ENCODE results near the gene PNPO. TPM values are rescaled to one million over a fixed set of nuclear protein-coding genes. Genes with fewer than 3 reads are reported as not detected.
A peak's percentile ranks its signal among the peaks of the same experiment; 100 is the strongest.

Gene PNPO
- total and polyA plus RNA-seq, 2 of the 4 experiments (the other 2 are of a cell fraction) = 13.9 to 34.1 TPM

- Histone ChIP-seq H3K56ac (ENCODE audit: extremely low read depth, insufficient read depth, low read length) (no peak overlapping the region), H2BK20ac (ENCODE audit: low read depth, low read length) (no peak overlapping the region), H3K18ac (ENCODE audit: low read depth, low read length) (no peak overlapping the region), H4K5ac (ENCODE audit: low read depth, low read length) (no peak overlapping the region), H3K14ac (replicated peaks; ENCODE audit: low read depth, low read length) (peak overlapping the region; percentile 8; the same call in 1 of the 2 replicates), H3K27ac (ENCODE audit: insufficient read depth, low read length) (no peak overlapping the region), H3K4me2 (ENCODE audit: low read depth, low read length) (0 out of 2 replicates have a peak overlapping the region, but pooled peaks have one; percentile 4), H3K27me3 (ENCODE audit: control insufficient read depth, insufficient read depth, low read length) (no peaks in the 10 kb centered on the region), H3K79me1 (ENCODE audit: low read depth in 1 of 2, low read length in 2 of 2) (peaks cover 3 to 21% of the 10 kb centered on the region in 2 experiments; a peak in 1 of 4 replicates), H2AFZ (replicated peaks; ENCODE audit: low read length, poor library complexity) (peak overlapping the region; percentile 64), H2BK5ac (ENCODE audit: low read depth, low read length, poor library complexity, severe bottlenecking) (peak overlapping the region; percentile 25), H2BK15ac (ENCODE audit: low read depth, low read length) (no peak overlapping the region), H2AK9ac (replicated peaks; ENCODE audit: low read depth, low read length, poor library complexity) (peak overlapping the region; percentile 6), H3K4ac (ENCODE audit: low read depth, low read length) (peak overlapping the region; percentile 2; the same call in 1 of the 2 replicates), H3K9me3 (ENCODE audit: control insufficient read depth, insufficient read depth, low read length) (no peaks in the 10 kb centered on the region), H4K20me1 (ENCODE audit: insufficient read depth, low read length) (no peaks in the 10 kb centered on the region), H2BK120ac (ENCODE audit: low read depth, low read length) (0 out of 2 replicates have a peak overlapping the region, but pooled peaks have one; percentile 8), H3K9ac (ENCODE audit: low read depth, low read length) (no peak overlapping the region), H2AK5ac (ENCODE audit: low read depth, low read length) (peak overlapping the region; percentile 56; the same call in 1 of the 2 replicates), H4K8ac (ENCODE audit: low read depth in 2 of 2, low read length in 2 of 2) (peak overlapping the region in 1 of 2 experiments; percentile 71; a peak in 1 of 4 replicates), H3K4me1 (ENCODE audit: control insufficient read depth, insufficient read depth, low read length) (peaks cover 4% of the 10 kb centered on the region; the same call in 1 of the 2 replicates), H3K36me3 (ENCODE audit: control insufficient read depth, insufficient read depth, low read length) (no peaks in the 10 kb centered on the region), H3K4me3 (ENCODE audit: insufficient read depth, low read depth, low read length) (no peak overlapping the region), H4K91ac (ENCODE audit: insufficient read depth, low read depth, low read length) (peak overlapping the region; percentile 62), H3K9me1 (ENCODE audit: insufficient read depth, low read length) (peaks cover 21% of the 10 kb centered on the region), H3K23ac (ENCODE audit: low read depth, low read length) (0 out of 2 replicates have a peak overlapping the region, but pooled peaks have one; percentile 20)
- POLR2A ChIA-PET (ENCODE audit: unreplicated experiment) = no interaction called here
- ATAC-seq (ENCODE audit: low read depth) (peak; percentile 89), DNase-seq (peak; percentile 85)
- BruUV-seq (replicated peaks) = no TSS peak
- WGBS, 2 experiments (ENCODE audit: extremely low coverage in 2 of 2, insufficient read length in 1 of 2) = no CpG with 5 or more reads among the region's 5 CpGs
- no peak for TF ChIP-seq MAFK (IDR thresholded peaks at IDR 0.05; ENCODE audit: low read depth, low read length)
- no peak for TF ChIP-seq BHLHE40 (IDR thresholded peaks at IDR 0.05; ENCODE audit: low read depth, low read length)
- no peak for TF ChIP-seq POLR2A (IDR thresholded peaks at IDR 0.05; ENCODE audit: low read depth, low read length)
- no peak for TF ChIP-seq CEBPB (IDR thresholded peaks at IDR 0.05; ENCODE audit: low read depth, low read length)
- no peak for TF ChIP-seq MAZ (IDR thresholded peaks at IDR 0.05; ENCODE audit: borderline replicate concordance, low read depth, low read length)
- TF ChIP-seq RFX5 (IDR thresholded peaks at IDR 0.05; ENCODE audit: low read depth, low read length) = no peak
- TF ChIP-seq, protein P1, sequence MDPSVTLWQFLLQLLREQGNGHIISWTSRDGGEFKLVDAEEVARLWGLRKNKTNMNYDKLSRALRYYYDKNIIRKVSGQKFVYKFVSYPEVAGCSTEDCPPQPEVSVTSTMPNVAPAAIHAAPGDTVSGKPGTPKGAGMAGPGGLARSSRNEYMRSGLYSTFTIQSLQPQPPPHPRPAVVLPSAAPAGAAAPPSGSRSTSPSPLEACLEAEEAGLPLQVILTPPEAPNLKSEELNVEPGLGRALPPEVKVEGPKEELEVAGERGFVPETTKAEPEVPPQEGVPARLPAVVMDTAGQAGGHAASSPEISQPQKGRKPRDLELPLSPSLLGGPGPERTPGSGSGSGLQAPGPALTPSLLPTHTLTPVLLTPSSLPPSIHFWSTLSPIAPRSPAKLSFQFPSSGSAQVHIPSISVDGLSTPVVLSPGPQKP (IDR thresholded peaks at IDR 0.05; ENCODE audit: borderline replicate concordance, low read depth, low read length) = no peak
- no peak for TF ChIP-seq SMC3 (IDR thresholded peaks at IDR 0.05; ENCODE audit: low read depth, low read length)
- no peak for TF ChIP-seq RAD21 (IDR thresholded peaks at IDR 0.05; ENCODE audit: low read length)
- no peak for TF ChIP-seq NFE2L2 (IDR thresholded peaks at IDR 0.05; ENCODE audit: low read depth, low read length)
- no peak for TF ChIP-seq MXI1 (IDR thresholded peaks at IDR 0.05; ENCODE audit: borderline replicate concordance, low read depth, low read length)
- intact Hi-C loops (cut with micrococcal nuclease) (no loop called here), dilution Hi-C loops (cut with HindIII; ENCODE audit: low sequenced_read_pairs, unreplicated experiment) (no loop called here), in situ Hi-C loops (cut with MboI; ENCODE audit: low sequenced_read_pairs) (no loop called here)
- CTCF ChIA-PET = interaction anchor here (1.1 kb wide), 1 partner anchor 11 kb away, joined by 4 read pairs; no protein-coding TSS in a partner anchor
These were observed 5.4 kb upstream of the PNPO start for GRCh38 chr17:47935961-47936360.
